NK-92 (cell line): ENCODE results near the gene ZNF529.

ENCODE experiments used
- DNase-seq: peaks from one replicate; lab custom pipeline; 2025; ENCODE audit not compliant: unreplicated experiment; lab: John Stamatoyannopoulos, UW

ZNF529 gene

GRCh38 chr19:36514012-36514612 lies 59.0 kb downstream of the ZNF529 start:
- no peak for DNase-seq

DNA sequence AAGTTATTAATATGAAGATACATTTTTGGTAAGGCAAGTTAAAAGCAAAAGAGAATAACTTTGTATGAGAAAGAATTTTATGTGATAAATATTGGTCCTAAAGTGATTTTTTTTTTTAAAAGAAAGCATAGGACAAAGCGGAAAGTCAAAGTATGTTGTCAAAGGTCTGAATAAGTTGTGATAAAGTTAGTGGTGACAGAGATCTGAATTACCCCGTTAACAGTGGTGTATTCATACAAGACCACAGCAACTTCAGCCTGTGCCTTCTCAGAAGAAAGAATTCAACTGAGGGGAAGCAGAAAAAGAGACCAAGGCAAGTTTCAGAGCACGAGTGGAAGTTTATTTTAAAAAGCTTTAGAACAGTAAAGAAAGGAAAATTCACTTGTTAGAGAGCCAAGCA lies 64.8 kb downstream of the ZNF529 start:
- DNase-seq: no peak

GRCh38 chr19:36501973-36502372 lies 71.1 kb downstream of the ZNF529 start:
- DNase-seq: no peak

- no peak for DNase-seq
Measured at GRCh38 chr19:36497001-36497400, 76.1 kb downstream of the ZNF529 start.
